ENCODE results near the gene TBC1D5.

- TF ChIP-seq CTCF (conservative IDR thresholded peaks at IDR 0.05; ENCODE audit: low read length) = no peak
- TF ChIP-seq EZH2phosphoT487 (IDR thresholded peaks at IDR 0.05; ENCODE audit: borderline replicate concordance) = no peak
These were observed 622.3 kb downstream of the TBC1D5 start for GRCh38 chr3:17120115-17120514.

Measured in Loucy (cell line).